Stimulated activated CD4-positive, alpha-beta T cell treated with anti-CD3 and anti-CD28 coated beads, Interleukin-2, amount 100 ng/mL, for 4 hours (primary cell): Measurements from ENCODE around the gene JMJD8.

Source experiments
- DNase-seq: peaks from one replicate; pipeline ENCODE4 v3.0.0-alpha.2; 2020; ENCODE audit warnings: low read depth

JMJD8 gene, protein sequence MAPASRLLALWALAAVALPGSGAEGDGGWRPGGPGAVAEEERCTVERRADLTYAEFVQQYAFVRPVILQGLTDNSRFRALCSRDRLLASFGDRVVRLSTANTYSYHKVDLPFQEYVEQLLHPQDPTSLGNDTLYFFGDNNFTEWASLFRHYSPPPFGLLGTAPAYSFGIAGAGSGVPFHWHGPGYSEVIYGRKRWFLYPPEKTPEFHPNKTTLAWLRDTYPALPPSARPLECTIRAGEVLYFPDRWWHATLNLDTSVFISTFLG

DNA sequence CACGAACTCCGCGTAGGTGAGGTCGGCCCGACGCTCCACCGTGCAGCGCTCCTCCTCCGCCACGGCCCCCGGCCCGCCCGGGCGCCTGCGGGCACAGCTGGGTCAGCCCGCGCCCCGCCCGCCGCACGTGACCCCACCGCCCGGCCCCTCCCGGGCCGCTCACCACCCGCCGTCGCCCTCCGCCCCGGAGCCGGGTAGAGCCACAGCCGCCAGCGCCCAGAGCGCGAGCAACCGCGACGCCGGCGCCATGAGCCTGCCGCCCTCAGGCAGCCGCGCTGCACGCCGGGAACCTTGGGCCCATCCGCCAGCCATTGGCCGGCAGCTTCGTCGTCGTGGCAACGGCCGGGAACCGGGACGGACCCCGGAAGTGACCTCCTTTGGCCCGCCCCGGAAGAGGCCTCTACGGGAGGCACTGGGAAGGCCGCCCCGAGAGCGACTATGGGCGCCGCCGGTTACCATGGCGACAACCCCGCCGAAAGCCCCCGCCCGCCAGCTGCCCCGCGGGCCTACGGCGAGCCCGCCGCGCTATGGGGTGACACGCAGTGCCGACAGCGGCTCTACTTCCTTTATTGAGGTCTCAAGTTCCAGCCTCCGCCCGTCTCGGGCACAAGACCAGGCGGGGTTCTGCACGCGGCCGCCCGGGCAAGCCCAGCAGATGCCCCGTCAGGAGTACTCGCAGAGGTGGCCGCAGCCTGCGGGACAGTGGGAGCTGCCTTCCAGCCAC is at the start of gene JMJD8:
Gene JMJD8, minus strand, starts transcription at position 264 of the 724 bp plus-strand sequence. Its CDS starts 15 bp downstream, at position 249.
- DNase-seq, result peak; percentile 95

- no peak for DNase-seq
Observed at GRCh38 chr16:733382-734207, 49.5 kb upstream of the JMJD8 start.

- DNase-seq, result no peak
Observed at GRCh38 chr16:732936-733335, 48.8 kb upstream of the JMJD8 start.

DNA sequence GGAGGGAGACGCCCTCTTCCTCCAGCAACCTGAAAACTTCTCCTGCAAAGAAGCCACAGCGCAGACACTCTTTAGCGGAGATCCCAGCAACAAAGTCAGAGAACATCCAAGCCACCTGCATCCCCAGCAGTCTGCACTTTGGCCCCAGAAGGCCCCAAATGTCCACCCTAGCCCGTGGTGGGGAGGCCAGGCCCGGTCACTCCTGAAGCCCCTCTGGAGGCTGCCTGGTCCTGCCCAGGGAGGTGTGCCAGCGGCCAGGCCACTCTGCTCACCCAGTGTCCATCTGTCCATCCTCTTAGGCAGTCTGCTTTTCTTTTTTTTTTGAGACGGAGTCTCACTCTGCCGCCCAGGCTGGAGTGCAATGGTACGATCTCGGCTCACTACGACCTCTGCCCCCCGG is 48.2 kb upstream of the JMJD8 start:
- no peak for DNase-seq

DNA sequence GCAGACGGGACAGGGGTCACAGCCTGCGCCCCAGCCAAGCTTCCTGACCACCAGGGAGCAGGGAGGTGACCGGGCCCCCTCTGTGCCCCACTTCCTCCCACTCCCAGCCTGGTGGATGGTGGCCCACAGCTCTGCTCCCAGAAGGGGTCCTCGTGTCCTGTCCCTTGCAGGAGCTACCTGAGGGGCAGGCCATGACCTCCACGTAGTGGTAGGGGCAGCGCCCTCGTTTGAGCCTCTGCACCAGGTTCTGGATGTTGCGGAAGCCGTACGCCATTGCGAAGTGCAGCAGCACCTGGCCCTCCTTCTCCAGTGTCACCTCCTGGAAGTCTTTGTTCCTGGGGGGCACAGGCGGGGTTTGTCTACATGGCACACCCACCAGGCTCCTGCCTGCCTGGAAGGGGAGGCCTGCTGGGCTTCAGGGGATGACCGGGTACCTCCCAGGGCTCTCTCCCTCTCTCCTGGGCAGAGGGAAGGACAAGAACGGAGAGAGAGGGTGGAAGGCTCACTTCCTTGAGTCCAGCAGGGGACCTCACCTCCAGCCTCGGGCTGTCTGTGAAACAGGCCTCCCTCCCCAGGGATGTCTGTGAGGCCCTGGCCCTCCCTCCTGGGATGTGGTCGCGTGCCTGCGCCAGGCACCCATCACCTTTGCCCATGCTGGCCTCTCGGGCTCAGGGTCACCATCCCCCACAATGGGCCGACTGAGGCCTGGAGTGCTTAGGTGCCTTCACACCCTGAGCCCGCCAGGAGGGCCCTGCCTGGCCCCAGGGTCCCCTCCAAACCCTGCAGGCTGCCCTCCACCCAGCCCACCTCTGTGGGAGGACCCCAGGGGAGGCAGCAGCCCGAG is 46.8 kb upstream of the JMJD8 start:
- DNase-seq, result no peak

- DNase-seq, result no peak
Observed at GRCh38 chr16:729768-730665, 45.9 kb upstream of the JMJD8 start.

- DNase-seq, result no peak
Observed at GRCh38 chr16:728890-729744, 45.0 kb upstream of the JMJD8 start.

DNA sequence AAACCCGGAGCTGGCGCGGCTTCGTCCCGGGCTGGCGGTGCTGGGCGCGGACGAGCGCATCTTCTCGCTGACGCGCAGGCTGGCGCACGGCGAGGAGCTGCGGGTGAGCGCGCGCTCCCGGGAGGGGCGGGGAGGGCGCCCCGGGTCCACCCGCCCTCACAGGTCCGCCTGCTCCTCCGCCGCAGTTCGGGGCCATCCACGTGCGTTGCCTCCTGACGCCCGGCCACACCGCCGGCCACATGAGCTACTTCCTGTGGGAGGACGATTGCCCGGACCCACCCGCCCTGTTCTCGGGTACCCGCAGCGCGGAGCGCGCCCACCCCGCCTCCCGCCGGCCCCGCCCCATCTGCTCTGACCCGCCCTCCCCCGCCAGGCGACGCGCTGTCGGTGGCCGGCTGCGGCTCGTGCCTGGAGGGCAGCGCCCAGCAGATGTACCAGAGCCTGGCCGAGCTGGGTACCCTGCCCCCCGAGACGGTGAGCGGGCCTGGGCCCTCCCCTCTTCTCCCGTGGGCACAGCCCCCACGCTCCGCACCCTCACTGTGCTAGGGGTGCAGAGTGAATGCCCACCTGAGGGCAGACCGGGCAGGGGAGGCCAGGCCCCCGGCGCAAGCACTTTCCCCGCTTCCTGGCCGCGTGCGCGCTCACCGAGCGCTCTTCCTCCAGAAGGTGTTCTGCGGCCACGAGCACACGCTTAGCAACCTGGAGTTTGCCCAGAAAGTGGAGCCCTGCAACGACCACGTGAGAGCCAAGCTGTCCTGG is 44.2 kb upstream of the JMJD8 start:
- peak; percentile 35 for DNase-seq

GRCh38 chr16:727291-727977 is 43.3 kb upstream of the JMJD8 start:
- DNase-seq, result no peak

DNA sequence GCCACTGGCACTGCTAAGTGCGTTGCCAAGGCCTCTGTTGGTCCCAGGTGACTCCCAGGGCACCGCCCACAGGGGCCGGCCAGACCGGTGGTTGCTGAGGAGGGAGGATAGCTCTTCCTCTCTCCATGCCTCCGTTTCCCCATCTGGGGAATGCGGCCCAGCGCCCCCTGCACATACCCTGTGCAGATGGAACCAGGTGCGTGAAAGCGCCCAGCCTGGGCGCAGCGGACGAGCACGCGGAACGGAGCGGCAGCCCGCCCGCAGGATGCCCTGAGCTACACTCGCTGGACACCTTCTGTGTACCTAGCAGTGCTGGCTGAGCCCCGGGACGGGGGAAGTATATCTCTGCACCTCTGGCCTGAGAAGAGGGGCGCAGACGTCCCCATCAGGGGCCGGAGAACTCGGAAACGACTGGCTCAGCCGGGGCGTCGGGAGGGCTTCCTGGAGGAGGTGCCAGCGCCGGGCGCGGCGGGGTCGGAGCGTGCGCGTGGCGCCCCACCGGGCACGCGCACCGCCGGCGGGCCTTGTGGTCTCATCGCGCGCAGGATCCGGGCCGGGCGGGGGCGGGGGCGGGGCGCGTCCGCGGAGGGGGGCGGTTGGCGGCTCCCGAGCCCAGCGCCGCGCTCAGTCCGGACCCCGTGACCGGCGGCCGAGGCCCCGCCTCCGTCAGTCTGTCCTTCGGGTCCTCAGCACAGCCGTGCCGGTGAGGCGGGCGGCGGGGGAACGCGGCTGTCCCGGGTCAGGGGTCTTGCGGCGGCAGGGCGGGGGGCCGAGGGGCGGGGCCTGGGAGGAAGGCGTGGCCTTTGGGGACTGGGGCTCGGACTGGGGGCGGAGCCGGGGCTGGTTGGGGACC is 42.5 kb upstream of the JMJD8 start, which contains the start of the genes CCDC78 and HAGHL:
Gene CCDC78, minus strand, starts transcription at position 6 of the 853 bp plus-strand sequence. CDS start 76 bp downstream, outside the sequence.
Gene HAGHL, plus strand, starts transcription at position 669 of the 853 bp plus-strand sequence. CDS start 404 bp downstream, outside the sequence.
- peak; percentile 45 for DNase-seq

GRCh38 chr16:726188-726437 is 42.0 kb upstream of the JMJD8 start:
- DNase-seq, result no peak

GRCh38 chr16:725463-726187 is 41.5 kb upstream of the JMJD8 start:
- DNase-seq, result no peak

DNA sequence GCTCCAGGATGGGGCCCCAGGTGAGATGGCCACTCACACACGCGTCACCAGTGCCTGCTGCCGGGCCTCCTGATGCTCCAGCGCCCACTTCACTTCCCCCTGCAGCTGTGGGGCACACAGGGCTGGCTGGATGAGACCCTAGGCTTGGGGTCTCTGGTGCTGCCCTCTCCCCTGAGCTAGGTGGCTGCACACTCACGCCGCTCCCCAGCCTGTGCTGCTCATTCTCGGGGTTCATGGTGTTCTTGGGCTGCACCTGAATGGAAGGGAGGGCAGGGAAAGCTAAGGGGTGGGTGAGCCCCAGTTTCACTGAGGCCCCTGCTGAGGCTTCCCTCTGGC is 40.9 kb upstream of the JMJD8 start:
- DNase-seq, result no peak

DNA sequence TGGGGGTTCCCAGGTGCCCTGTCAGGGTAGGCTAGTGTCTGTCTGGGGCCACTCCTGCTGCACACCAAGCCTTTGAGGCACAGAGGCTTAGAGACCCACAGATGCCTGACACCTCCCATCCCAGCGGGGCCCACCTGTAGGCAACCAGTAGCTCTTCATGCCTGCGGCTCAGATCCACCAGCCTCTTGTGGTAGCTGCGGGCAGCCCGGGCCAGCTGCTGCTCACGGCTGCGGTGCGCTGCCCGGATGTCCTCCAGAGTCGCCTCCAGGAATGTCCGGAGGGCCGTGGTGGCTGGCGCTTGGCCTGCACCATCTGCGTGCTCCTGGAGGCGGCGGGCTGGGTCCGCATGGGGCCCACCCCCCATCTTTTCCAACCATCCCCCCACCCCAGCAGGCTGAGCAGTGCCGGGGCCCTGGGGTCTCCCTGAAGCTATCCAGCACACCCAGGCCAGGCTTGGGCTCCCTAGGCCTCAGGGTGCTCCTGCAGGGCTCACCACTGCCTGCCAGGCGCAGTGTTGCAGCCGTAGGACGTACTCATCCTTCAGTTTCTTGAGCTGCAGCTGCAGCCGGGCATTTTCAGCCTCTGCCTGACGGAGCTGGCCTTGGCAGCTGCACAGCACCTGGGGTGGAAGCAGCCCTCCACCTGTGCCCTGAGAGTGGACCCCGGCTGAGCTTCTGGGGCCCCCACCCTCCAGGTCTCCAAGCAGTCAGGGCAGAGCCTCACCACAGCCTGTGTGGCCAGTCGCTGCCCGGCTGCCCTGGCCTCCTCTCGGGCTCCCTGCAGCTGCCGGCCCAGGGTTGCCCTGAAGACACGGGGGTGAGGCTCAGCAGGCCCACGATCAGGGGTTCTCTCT is 40.3 kb upstream of the JMJD8 start:
- DNase-seq, result no peak

- DNase-seq, result no peak
Observed at GRCh38 chr16:723695-724094, 39.6 kb upstream of the JMJD8 start.
